ENCODE results near the gene RPUSD1. TPM values are rescaled to one million over a fixed set of nuclear protein-coding genes. Genes with fewer than 3 reads are reported as not detected.
"Not testable (repeated sequence)": the region's sequence is repeated elsewhere in the genome, so short reads cannot be mapped to it uniquely, and the experiment has no call there.

The RPUSD1 gene
- total and polyA plus RNA-seq, 5 donors from 2014 or later = 20.8 to 24.9 (median 22.8) TPM

DNA sequence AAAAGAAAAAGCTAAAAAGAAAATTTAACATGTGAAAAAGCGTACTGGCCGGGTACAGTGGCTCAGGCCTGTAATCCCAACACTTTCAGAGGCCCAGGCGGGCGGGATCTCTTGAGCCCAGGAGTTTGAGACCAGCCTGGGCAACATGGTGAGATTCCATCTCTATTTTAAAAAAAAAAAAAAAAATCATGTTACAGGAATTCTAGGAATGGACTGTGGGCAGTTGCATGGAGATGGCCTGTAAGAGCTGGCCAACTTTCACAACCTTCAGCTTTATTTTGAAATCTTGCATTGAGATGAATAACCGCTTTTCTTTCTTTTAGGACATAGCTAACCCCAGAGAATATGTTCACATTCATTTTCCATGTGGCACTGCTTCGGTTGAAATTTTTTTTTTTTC is 39.2 kb downstream of the RPUSD1 start:
- H3K36me3 Mint-ChIP-seq = no peaks in the 10 kb centered on the region
- Histone ChIP-seq H3K27me3 (ENCODE audit: control insufficient read depth, insufficient read depth, low read length) (no peaks in the 10 kb centered on the region), H3K4me3 (ENCODE audit: low read depth, low read length) (no peak overlapping the region), H3K27ac (ENCODE audit: insufficient read depth, low read length, poor library complexity, severe bottlenecking) (no peak overlapping the region), H3K4me1 (ENCODE audit: control insufficient read depth, insufficient read depth, low read length, poor library complexity, severe bottlenecking) (no peaks in the 10 kb centered on the region), H3K36me3 (ENCODE audit: control insufficient read depth, insufficient read depth, low read length) (no peaks in the 10 kb centered on the region), H3K9me3 (ENCODE audit: control insufficient read depth in 2 of 2, low read length in 2 of 2) (no peaks in the 10 kb centered on the region)
- H3K9me3 Mint-ChIP-seq = peaks cover 0 to 2% (median 0%) of the 10 kb centered on the region in 7 donors
- H3K4me1 Mint-ChIP-seq = no peaks in the 10 kb centered on the region
- ATAC-seq (ENCODE audit: low read depth in 2 of 2) (no peak), DNase-seq (no peak)
- no peaks in the 10 kb centered on the region for H3K27me3 Mint-ChIP-seq
- no peak overlapping the region for H3K27ac Mint-ChIP-seq
- no peak overlapping the region for H3K4me3 Mint-ChIP-seq

DNA sequence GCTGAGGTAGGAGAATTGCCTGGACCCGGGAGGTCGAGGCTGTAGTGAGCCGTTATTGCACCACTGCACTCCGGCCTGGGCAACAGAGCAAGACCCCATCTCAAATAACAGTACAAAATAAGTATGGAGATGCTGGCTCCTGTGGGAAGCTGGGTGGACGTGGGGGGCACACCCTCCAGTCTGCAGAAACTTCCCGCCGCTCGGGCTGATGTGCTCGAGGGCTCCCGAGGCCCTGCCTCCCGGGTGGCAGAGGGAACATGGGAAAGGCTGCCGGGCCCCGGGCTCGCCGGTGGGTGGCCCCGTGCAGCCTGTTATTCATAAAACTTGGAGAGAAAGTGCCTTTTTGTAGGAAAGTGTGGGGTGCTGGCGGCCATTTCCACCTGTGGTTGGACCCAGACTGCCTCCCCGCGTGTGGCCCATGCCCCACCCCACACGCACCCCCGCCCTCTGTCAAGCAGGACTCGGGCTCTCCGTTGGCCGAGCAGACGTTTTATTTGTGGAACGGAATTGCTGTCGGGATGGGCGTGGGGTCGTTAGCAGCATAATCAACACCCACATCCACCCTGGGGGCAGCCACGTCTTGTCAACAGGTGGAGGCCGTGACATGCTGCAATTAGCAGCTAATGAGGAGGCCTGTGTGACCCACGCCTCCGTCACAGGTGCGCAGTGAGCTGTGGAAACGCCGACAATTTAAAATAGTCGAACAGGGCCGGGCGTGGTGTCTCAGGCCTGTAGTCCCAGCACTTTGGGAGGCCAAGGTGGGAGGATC is 40.0 kb downstream of the RPUSD1 start:
- Histone ChIP-seq H3K9me3 (ENCODE audit: control insufficient read depth in 2 of 2, low read length in 2 of 2) (no peaks in the 10 kb centered on the region), H3K27me3 (ENCODE audit: control insufficient read depth, insufficient read depth, low read length) (no peaks in the 10 kb centered on the region), H3K27ac (ENCODE audit: insufficient read depth, low read length, poor library complexity, severe bottlenecking) (no peak overlapping the region), H3K4me3 (ENCODE audit: low read depth, low read length) (no peak overlapping the region), H3K36me3 (ENCODE audit: control insufficient read depth, insufficient read depth, low read length) (no peaks in the 10 kb centered on the region), H3K4me1 (ENCODE audit: control insufficient read depth, insufficient read depth, low read length, poor library complexity, severe bottlenecking) (no peaks in the 10 kb centered on the region)
- Mint-ChIP-seq H3K4me3 (no peak overlapping the region), H3K36me3 (no peaks in the 10 kb centered on the region), H3K9me3 (peaks cover 0 to 2% (median 0%) of the 10 kb centered on the region in 7 donors), H3K27ac (no peak overlapping the region), H3K27me3 (no peaks in the 10 kb centered on the region), H3K4me1 (no peaks in the 10 kb centered on the region)
- DNase-seq (no peak), ATAC-seq (ENCODE audit: low read depth in 2 of 2) (no peak)

DNA sequence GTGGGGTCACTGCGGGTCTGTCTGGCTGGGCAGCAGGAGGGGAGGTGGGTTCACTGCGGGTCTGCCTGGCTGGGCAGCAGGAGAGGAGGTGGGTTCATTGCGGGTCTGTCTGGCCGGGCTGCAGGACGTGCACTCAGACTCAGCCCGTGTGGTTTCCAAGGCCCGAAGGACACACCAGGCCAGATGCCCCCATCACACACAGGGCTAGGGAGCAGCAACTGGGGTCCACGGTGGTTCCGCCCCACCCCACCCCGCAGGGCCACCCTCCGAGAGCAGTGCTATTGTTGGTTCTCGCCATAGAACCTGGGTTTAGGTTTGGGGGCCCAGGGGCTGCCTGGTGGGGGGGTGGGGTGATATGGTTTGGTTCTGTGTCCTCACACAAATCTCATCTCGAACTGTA is 41.5 kb downstream of the RPUSD1 start:
- H3K27me3 ChIP-seq (ENCODE audit: control insufficient read depth, insufficient read depth, low read length) = no peaks in the 10 kb centered on the region
- H3K4me3 Mint-ChIP-seq = no peak overlapping the region
- H3K36me3 Mint-ChIP-seq = no peaks in the 10 kb centered on the region
- H3K4me1 Mint-ChIP-seq = no peaks in the 10 kb centered on the region
- H3K27me3 Mint-ChIP-seq = no peaks in the 10 kb centered on the region
- no peaks in the 10 kb centered on the region for H3K9me3 ChIP-seq (ENCODE audit: control insufficient read depth in 2 of 2, low read length in 2 of 2)
- H3K9me3 Mint-ChIP-seq = peaks cover 0 to 2% (median 0%) of the 10 kb centered on the region in 7 donors
- no peak for ATAC-seq (ENCODE audit: low read depth in 2 of 2)
- H3K4me3 ChIP-seq (ENCODE audit: low read depth, low read length) = no peak overlapping the region
- H3K36me3 ChIP-seq (ENCODE audit: control insufficient read depth, insufficient read depth, low read length) = no peaks in the 10 kb centered on the region
- no peak overlapping the region for H3K27ac ChIP-seq (ENCODE audit: insufficient read depth, low read length, poor library complexity, severe bottlenecking)
- no peak overlapping the region for H3K27ac Mint-ChIP-seq
- H3K4me1 ChIP-seq (ENCODE audit: control insufficient read depth, insufficient read depth, low read length, poor library complexity, severe bottlenecking) = no peaks in the 10 kb centered on the region
- DNase-seq = no peak

DNA sequence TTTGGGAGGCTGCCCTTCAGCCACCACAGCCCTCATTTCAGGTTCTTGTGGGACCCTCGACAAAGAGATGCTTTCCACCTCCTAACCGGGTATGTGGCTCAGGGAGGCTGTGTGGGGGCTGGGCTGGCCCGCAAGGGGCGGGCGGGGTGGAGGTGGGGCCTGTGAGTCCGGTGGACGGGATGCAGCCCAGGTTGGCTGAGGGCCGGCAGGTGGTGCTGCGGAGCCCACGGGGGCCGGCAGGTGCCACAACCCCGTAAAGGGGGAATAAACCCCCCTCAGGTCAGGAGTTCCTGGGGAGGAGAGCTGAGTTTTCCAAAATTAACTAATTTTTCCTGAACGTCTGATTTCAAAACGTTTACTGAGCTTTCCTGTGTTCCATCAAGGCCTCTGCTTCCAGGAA is 42.4 kb downstream of the RPUSD1 start:
- H3K36me3 Mint-ChIP-seq = no peaks in the 10 kb centered on the region
- DNase-seq = no peak
- H3K4me1 Mint-ChIP-seq = peaks cover 0 to 3% (median 0%) of the 10 kb centered on the region in 4 donors
- no peaks in the 10 kb centered on the region for H3K36me3 ChIP-seq (ENCODE audit: control insufficient read depth, insufficient read depth, low read length)
- H3K27me3 ChIP-seq (ENCODE audit: control insufficient read depth, insufficient read depth, low read length) = no peaks in the 10 kb centered on the region
- H3K4me3 Mint-ChIP-seq = no peak overlapping the region
- H3K27ac Mint-ChIP-seq = no peak overlapping the region
- H3K4me3 ChIP-seq (ENCODE audit: low read depth, low read length) = no peak overlapping the region
- no peak overlapping the region for H3K27ac ChIP-seq (ENCODE audit: insufficient read depth, low read length, poor library complexity, severe bottlenecking)
- H3K27me3 Mint-ChIP-seq = no peaks in the 10 kb centered on the region
- no peaks in the 10 kb centered on the region for H3K9me3 ChIP-seq (ENCODE audit: control insufficient read depth in 2 of 2, low read length in 2 of 2)
- peaks cover 0 to 2% (median 0%) of the 10 kb centered on the region in 7 donors for H3K9me3 Mint-ChIP-seq
- ATAC-seq (ENCODE audit: low read depth in 2 of 2) = no peak
- peaks cover 5% of the 10 kb centered on the region for H3K4me1 ChIP-seq (ENCODE audit: control insufficient read depth, insufficient read depth, low read length, poor library complexity, severe bottlenecking)

DNA sequence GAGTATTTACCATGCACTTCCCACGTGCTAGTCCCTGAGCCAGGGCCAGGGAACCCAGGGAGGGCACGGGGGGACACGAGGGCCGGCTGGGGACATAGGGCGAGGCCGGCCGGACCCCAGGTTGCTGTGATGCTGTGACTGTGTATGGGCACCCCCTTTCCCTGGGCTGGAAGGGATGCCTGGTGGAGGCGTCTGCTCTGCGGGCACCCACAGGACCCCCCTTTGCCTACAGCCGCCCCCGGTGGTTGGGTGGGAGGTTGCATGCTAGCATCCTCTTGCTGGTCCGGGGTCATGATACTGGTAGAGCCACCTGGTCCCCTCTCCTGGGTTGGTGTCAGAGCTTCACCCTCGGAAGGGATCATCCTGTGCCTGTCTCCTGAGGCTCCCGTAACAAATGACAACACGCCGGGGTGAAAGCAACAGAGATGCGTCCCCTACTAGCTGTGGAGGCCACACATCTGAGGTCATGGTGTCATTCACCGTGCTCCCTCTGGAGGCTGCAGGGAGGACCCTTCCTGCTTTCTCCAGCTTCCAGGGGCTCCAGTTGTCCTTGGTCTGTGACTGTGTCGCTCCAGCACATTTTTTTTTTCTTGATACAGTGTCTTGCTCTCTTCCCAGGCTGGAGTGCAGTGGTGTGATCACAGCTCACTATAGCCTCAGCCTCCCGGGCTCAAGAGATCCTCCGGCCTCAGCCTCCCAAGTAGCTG is 44.2 kb downstream of the RPUSD1 start:
- Histone ChIP-seq H3K4me1 (ENCODE audit: control insufficient read depth, insufficient read depth, low read length, poor library complexity, severe bottlenecking) (peaks cover 16% of the 10 kb centered on the region), H3K27ac (ENCODE audit: insufficient read depth, low read length, poor library complexity, severe bottlenecking) (no peak overlapping the region), H3K27me3 (ENCODE audit: control insufficient read depth, insufficient read depth, low read length) (no peaks in the 10 kb centered on the region), H3K36me3 (ENCODE audit: control insufficient read depth, insufficient read depth, low read length) (no peaks in the 10 kb centered on the region), H3K9me3 (ENCODE audit: control insufficient read depth in 2 of 2, low read length in 2 of 2) (no peaks in the 10 kb centered on the region), H3K4me3 (ENCODE audit: low read depth, low read length) (no peak overlapping the region)
- Mint-ChIP-seq H3K9me3 (peaks cover 0 to 2% (median 0%) of the 10 kb centered on the region in 7 donors), H3K27me3 (no peaks in the 10 kb centered on the region), H3K4me3 (no peak overlapping the region), H3K4me1 (peaks cover 0 to 11% (median 0%) of the 10 kb centered on the region in 4 donors), H3K36me3 (no peaks in the 10 kb centered on the region), H3K27ac (no peak overlapping the region)
- ATAC-seq (ENCODE audit: low read depth in 2 of 2) (no peak), DNase-seq (no peak)

DNA sequence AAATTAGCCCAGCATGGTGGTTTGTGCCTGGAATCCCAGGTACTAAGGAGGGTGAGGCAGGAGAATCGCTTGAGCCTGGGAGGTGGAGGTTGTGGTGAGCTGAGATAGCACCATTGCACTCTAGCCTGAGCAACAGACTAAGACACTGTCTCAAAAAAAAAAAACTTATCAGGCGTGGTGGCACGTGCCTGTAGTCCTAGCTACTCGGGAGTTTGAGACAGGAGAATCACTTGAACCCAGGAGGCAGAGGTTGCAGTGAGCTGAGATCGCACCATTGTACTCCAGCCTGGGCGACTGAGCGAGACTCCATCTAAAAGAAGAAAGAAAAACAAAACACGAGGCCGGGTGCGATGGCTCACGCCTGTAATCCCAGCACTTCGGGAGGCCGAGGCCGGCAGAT is 45.3 kb downstream of the RPUSD1 start:
- ATAC-seq (ENCODE audit: low read depth in 2 of 2); DNase-seq; H3K27me3 Mint-ChIP-seq; H3K36me3 ChIP-seq (ENCODE audit: control insufficient read depth, insufficient read depth, low read length); H3K27ac ChIP-seq (ENCODE audit: insufficient read depth, low read length, poor library complexity, severe bottlenecking); H3K27me3 ChIP-seq (ENCODE audit: control insufficient read depth, insufficient read depth, low read length); H3K4me3 ChIP-seq (ENCODE audit: low read depth, low read length); H3K9me3 ChIP-seq (ENCODE audit: control insufficient read depth in 2 of 2, low read length in 2 of 2); H3K27ac Mint-ChIP-seq; H3K9me3 Mint-ChIP-seq; H3K36me3 Mint-ChIP-seq: not testable (repeated sequence)
- Mint-ChIP-seq H3K4me3 (peak overlapping the region in 1 of 4 donors; percentile 61), H3K4me1 (peaks cover 0 to 13% (median 0%) of the 10 kb centered on the region in 4 donors)
- peaks cover 16% of the 10 kb centered on the region for H3K4me1 ChIP-seq (ENCODE audit: control insufficient read depth, insufficient read depth, low read length, poor library complexity, severe bottlenecking)

DNA sequence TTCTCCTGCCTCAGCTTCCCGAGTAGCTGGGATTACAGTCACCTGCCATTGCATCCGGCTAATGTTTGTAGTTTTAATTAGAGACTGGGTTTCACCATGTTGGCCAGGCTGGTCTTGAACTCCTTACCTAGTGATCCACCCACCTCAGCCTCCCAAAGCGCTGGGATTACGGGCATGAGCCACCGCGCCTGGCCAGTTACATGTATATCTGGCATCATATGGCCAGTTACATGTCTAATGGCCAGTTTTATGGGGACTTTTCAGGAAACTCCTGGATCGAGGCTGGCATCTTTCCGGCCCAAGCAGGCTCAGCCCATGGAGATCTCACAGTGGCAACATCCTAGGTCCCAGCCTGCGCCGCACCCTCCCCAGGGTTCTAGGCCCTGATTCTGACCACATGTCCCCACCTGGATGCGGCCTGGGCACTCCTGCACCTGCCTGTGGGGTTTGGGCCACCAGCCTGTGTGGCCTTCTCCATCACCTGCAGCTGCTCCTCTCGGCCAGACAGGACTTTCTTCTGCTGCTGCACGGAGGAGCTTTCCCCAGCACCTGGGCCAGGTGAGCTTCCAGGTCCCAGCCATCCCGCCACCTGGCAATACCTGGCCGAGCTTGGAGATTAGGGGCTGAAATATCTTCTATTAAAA is 46.1 kb downstream of the RPUSD1 start:
- DNase-seq = no peak
- Mint-ChIP-seq H3K4me3 (peak overlapping the region; percentile 72 to 84 (median 80)), H3K4me1 (peaks cover 0 to 17% (median 0%) of the 10 kb centered on the region in 4 donors), H3K9me3 (peaks cover 0 to 2% (median 0%) of the 10 kb centered on the region in 7 donors), H3K36me3 (no peaks in the 10 kb centered on the region), H3K27me3 (no peaks in the 10 kb centered on the region), H3K27ac (peak overlapping the region in 1 of 3 donors; percentile 43)
- H3K4me3 ChIP-seq (ENCODE audit: low read depth, low read length) = no peak overlapping the region
- H3K4me1 ChIP-seq (ENCODE audit: control insufficient read depth, insufficient read depth, low read length, poor library complexity, severe bottlenecking) = peaks cover 16% of the 10 kb centered on the region
- ATAC-seq (ENCODE audit: low read depth in 2 of 2) = no peak
- no peaks in the 10 kb centered on the region for H3K27me3 ChIP-seq (ENCODE audit: control insufficient read depth, insufficient read depth, low read length)
- no peaks in the 10 kb centered on the region for H3K9me3 ChIP-seq (ENCODE audit: control insufficient read depth in 2 of 2, low read length in 2 of 2)
- H3K27ac ChIP-seq (ENCODE audit: insufficient read depth, low read length, poor library complexity, severe bottlenecking) = no peak overlapping the region
- peaks cover 6% of the 10 kb centered on the region for H3K36me3 ChIP-seq (ENCODE audit: control insufficient read depth, insufficient read depth, low read length)

Data from CD4-positive, CD25-positive, alpha-beta regulatory T cell (primary cell).